Activated T-helper 1 cell treated with anti-CD3 and anti-CD28 coated beads, Interleukin-12 subunit alpha, Interleukin-12 subunit beta, Interleukin-2, Interleukin-4 antibody, amounts not matched to agents 30 ng/mL and 10 ng/mL and 1 ng/mL, durations not matched to agents 14 hours and 24 hours and 36 hours (primary cell): ENCODE data around the gene ZNF580. TPM values are rescaled to one million over a fixed set of nuclear protein-coding genes. Genes with fewer than 3 reads are reported as not detected.

Experiments used
- total RNA-seq: library from RNA; stranded (reverse); gene quantifications from 2 replicates; pipeline ENCODE4 v1.2.3, GENCODE V29; 2022

The ZNF580 gene
- total RNA-seq, 1 donor from 2014 or later, result 39.8 TPM

Other genes starting within 250 kb of the ZNF580 start
- gene UBE2S, start 233.2 kb upstream of the ZNF580 start, total RNA-seq, result 224 and 225 TPM in 2 replicates
- not detected in 2 replicates for gene SHISA7, start 197.7 kb upstream of the ZNF580 start, total RNA-seq
- gene ISOC2, start 179.4 kb upstream of the ZNF580 start, total RNA-seq, result 31.3 and 34.3 TPM in 2 replicates
- not detected in 2 replicates for gene C19orf85, start 176.3 kb upstream of the ZNF580 start, total RNA-seq
- gene ZNF628, start 164.4 kb upstream of the ZNF580 start, total RNA-seq, result 7.6 and 10.4 TPM in 2 replicates
- 23.1 and 26.1 TPM in 2 replicates for gene NAT14, start 155.8 kb upstream of the ZNF580 start, total RNA-seq
- 0.24 and 0.65 TPM in 2 replicates for gene SSC5D, start 152.6 kb upstream of the ZNF580 start, total RNA-seq
- gene SBK2, start 103.9 kb upstream of the ZNF580 start, total RNA-seq, result not detected in 2 replicates
- not detected in 2 replicates for gene SBK3, start 95.5 kb upstream of the ZNF580 start, total RNA-seq
- 10.2 and 11.7 TPM in 2 replicates for gene ZNF579, start 60.2 kb upstream of the ZNF580 start, total RNA-seq
- gene FIZ1, start 41.5 kb upstream of the ZNF580 start, total RNA-seq, result 24.2 and 24.7 TPM in 2 replicates
- gene ZNF524, start 40.7 kb upstream of the ZNF580 start, total RNA-seq, result 20.0 and 22.9 TPM in 2 replicates
- 12.6 and 13.2 TPM in 2 replicates for gene ZNF865, start 35.4 kb upstream of the ZNF580 start, total RNA-seq
- 3.0 and 4.9 TPM in 2 replicates for gene ZNF784, start 16.4 kb upstream of the ZNF580 start, total RNA-seq
- 35.6 and 36.4 TPM in 2 replicates for gene ZNF581, start 2.6 kb downstream of the ZNF580 start, total RNA-seq
- 7.3 and 9.0 TPM in 2 replicates for gene CCDC106, start 7.2 kb downstream of the ZNF580 start, total RNA-seq
- gene U2AF2, start 14.0 kb downstream of the ZNF580 start, total RNA-seq, result 384 and 394 TPM in 2 replicates
- gene EPN1, start 34.2 kb downstream of the ZNF580 start, total RNA-seq, result 46.0 and 48.3 TPM in 2 replicates
- not detected in 2 replicates for gene NLRP9, start 97.4 kb downstream of the ZNF580 start, total RNA-seq
- not detected in 2 replicates for gene RFPL4A, start 118.1 kb downstream of the ZNF580 start, total RNA-seq
- gene RFPL4AL1, start 128.1 kb downstream of the ZNF580 start, total RNA-seq, result not detected in 2 replicates
- not detected in 2 replicates for gene NLRP11, start 191.0 kb downstream of the ZNF580 start, total RNA-seq
- gene NLRP4, start 195.5 kb downstream of the ZNF580 start, total RNA-seq, result not detected in 2 replicates